ENCODE data around the gene ZDHHC8.

DNA sequence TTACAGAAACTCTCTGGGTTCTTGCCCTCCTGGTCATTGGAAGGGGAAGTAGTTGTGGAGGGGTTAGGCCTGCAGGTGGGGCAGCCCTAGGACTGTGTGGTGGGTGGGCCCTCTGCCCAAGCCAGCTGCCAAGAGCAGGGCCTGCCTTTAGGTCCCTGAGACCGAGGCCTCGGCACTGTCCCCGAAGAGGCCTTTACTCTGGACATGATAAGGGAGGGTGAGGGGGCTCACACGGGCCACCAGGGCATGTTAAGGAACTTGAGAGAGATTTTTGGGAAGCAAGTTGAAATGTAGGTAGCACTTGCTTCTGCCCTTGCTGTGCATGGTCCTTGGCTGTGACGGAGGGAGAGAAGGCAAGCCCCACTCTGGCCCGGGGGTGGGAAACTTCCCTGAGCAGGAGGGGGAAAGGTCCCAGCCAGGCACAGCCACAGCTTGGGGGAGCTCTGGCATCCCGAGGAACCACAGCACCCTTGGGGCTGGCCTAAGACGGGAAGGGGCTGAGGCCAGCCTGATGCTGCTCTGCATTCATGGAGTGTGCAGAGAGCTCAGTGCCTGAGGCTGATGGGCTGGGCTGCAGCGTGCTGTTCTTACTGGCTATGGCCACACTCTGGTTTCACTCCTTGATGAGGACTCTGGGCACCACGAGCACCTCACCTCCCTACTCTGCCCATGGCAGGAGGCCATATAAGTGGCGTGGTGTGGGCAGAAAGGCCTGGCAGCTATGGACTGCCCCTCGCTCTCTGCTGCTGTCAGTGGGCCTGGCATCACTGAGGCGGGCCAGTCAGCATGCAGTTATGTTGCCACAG lies 23.4 kb upstream of the ZDHHC8 start:
- TF ChIP-seq RCOR1 (conservative IDR thresholded peaks at IDR 0.05; ENCODE audit: low read depth, low read length) (no peak), POLR2A (IDR thresholded peaks at IDR 0.05; ENCODE audit: low read depth, low read length) (no peak; the same call in 1 of the 2 replicates), E2F4 (IDR thresholded peaks at IDR 0.05; ENCODE audit: low read depth, low read length) (no peak), ZNF384 (IDR thresholded peaks at IDR 0.05; ENCODE audit: borderline replicate concordance, low read depth, low read length) (no peak)
- TF ChIP-seq, protein P1, sequence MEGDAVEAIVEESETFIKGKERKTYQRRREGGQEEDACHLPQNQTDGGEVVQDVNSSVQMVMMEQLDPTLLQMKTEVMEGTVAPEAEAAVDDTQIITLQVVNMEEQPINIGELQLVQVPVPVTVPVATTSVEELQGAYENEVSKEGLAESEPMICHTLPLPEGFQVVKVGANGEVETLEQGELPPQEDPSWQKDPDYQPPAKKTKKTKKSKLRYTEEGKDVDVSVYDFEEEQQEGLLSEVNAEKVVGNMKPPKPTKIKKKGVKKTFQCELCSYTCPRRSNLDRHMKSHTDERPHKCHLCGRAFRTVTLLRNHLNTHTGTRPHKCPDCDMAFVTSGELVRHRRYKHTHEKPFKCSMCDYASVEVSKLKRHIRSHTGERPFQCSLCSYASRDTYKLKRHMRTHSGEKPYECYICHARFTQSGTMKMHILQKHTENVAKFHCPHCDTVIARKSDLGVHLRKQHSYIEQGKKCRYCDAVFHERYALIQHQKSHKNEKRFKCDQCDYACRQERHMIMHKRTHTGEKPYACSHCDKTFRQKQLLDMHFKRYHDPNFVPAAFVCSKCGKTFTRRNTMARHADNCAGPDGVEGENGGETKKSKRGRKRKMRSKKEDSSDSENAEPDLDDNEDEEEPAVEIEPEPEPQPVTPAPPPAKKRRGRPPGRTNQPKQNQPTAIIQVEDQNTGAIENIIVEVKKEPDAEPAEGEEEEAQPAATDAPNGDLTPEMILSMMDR (IDR thresholded peaks at IDR 0.05 in 2 of 3, conservative IDR thresholded peaks at IDR 0.05 in 1 of 3; ENCODE audit: control insufficient read depth in 2 of 3, extremely low read depth in 1 of 3, insufficient read depth in 1 of 3, low read depth in 3 of 3, low read length in 3 of 3) = no peak
- TF ChIP-seq, protein P2, sequence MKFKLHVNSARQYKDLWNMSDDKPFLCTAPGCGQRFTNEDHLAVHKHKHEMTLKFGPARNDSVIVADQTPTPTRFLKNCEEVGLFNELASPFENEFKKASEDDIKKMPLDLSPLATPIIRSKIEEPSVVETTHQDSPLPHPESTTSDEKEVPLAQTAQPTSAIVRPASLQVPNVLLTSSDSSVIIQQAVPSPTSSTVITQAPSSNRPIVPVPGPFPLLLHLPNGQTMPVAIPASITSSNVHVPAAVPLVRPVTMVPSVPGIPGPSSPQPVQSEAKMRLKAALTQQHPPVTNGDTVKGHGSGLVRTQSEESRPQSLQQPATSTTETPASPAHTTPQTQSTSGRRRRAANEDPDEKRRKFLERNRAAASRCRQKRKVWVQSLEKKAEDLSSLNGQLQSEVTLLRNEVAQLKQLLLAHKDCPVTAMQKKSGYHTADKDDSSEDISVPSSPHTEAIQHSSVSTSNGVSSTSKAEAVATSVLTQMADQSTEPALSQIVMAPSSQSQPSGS (IDR thresholded peaks at IDR 0.05; ENCODE audit: low read length) = no peak

Measured in GM12878 (cell line).